CD4-positive, alpha-beta T cell treated with Interleukin-6 at 100 ng/mL for 8 hours (primary cell): ENCODE measurements around the gene CCNDBP1.
"Not testable (repeated sequence)": the region's sequence is repeated elsewhere in the genome, so short reads cannot be mapped to it uniquely, and the experiment has no call there.

Source experiments
- DNase-seq: peaks from one replicate; pipeline ENCODE4 v3.0.0-alpha.2; 2020; ENCODE audit warnings: mixed read lengths, low spot score

The CCNDBP1 gene, protein sequence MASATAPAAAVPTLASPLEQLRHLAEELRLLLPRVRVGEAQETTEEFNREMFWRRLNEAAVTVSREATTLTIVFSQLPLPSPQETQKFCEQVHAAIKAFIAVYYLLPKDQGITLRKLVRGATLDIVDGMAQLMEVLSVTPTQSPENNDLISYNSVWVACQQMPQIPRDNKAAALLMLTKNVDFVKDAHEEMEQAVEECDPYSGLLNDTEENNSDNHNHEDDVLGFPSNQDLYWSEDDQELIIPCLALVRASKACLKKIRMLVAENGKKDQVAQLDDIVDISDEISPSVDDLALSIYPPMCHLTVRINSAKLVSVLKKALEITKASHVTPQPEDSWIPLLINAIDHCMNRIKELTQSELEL

GRCh38 chr15:43185157-43186002 is at the start of gene CCNDBP1:
CCNDBP1 (plus strand) TSS chr15:43185403; CDS start chr15:43185499, 96 bp downstream.
- peak; percentile 91 for DNase-seq

DNA sequence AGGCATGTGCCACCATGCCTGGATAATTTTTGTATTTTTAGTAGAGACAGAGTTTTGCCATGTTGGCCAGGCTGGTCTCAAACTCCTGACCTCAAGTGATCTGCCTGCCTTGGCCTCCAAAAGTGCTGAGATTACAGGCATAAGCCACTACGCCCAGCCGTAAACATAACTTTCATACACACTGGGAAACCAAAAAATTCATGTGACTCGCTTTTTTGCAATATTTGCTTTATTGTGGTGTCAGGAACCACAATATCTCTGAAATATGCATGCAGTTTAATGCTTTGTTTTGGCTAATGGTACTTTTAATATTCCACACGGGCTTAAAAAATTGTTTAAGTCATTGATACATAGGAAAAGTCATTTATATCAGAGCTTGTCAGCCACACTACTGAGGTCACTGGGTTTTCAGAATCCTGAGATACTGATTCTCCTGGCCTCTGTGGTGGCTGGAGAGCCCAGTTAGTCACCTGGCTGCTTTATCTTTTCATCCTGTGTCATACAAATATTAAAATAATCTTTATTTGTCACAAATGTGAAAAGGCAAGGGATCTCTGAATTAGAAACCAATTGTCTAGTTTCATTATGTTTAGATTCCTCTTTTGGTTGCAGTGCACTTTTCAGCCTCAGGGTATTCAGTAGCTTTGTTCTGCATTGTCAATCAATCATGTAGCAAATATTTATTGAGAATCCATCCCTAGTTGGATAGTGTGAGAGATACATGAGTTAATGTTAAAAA is 41.8 kb upstream of the CCNDBP1 start:
- no peak for DNase-seq

- DNase-seq: no peak
Observed at GRCh38 chr15:43144512-43144911, 40.7 kb upstream of the CCNDBP1 start.

DNA sequence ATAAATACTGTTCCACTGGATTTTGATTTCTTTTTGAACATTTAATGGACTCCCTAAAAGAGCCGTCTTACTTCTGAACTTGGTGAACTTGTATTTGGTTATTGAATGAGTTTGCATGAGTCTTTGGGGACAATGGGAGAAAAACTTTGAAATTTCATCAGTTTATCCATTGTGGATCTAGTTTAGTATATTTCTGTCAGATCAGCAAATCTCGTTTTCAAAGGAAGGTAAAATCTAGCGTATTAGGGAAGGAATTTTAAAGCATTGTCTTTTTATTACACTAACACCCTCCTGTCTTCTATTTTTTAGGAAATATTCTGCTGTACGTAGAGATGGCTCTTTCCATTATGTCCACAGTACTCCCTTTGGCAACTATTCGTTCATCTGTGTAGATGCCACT is 39.0 kb upstream of the CCNDBP1 start:
- no peak for DNase-seq

GRCh38 chr15:43150191-43150929 is 34.8 kb upstream of the CCNDBP1 start:
- no peak for DNase-seq

- peak; percentile 29 for DNase-seq
Observed at GRCh38 chr15:43151688-43152087, 33.5 kb upstream of the CCNDBP1 start.

GRCh38 chr15:43153269-43153668 is 31.9 kb upstream of the CCNDBP1 start:
- DNase-seq: no peak

GRCh38 chr15:43165801-43166325 is 19.3 kb upstream of the CCNDBP1 start:
- DNase-seq: no peak

DNA sequence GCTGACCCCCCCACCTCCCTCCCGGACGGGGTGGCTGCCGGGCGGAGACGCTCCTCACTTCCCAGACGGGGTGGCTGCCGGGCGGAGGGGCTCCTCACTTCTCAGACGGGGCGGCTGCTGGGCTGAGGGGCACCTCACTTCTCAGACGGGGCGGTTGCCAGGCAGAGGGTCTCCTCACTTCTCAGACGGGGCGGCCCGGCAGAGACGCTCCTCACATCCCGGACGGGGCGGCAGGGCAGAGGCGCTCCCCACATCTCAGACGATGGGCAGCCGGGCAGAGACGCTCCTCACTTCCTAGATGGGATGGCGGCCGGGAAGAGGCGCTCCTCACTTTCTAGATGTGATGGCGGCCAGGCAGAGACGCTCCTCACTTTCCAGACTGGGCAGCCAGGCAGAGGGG is 17.9 kb upstream of the CCNDBP1 start:
- not testable (repeated sequence) for DNase-seq

DNA sequence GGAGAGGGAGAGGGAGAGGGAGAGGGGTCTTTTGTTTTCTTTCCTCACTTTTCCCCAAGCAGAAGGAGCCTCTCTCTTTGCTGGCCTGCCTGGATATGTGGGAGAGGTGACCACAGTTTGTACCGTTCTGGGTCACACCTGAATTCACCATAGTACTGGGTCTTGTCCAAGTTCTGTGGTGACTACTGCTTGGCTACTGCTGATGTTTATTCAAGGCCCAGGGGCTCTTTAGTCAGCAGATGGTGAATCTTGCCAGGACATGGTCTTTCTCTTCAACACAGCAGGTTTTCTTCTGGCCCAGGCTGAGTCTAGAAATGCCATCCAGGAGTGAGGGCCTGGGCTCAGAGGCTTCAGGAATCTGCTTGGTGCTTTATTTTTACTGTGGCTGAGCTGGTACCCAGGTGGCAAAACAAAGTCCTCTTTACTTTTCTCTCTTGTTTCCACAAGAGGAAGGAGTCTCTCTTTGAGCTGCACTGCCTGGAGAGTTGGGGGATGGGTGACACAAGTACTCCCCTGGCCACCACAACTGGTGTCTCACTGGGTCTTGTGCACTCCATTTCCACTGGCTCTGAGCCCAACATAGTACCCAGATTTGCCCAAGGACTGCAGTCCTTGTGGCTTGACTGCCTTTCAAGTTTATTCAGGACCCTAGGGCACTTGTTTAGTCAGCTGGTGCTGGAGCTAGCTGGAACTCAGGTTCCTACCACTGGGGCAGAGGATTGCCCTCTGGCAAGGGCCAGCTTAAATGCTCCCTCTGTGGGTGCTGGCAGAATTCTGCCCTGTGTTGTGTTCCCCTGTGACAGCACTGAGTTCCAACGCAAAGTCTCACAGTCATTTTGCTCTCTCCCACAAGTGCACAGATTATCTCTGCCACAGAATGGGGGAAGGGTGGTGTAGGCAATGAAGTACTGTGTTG is 16.8 kb upstream of the CCNDBP1 start:
- no peak for DNase-seq

- DNase-seq: no peak
Observed at GRCh38 chr15:43169888-43170287, 15.3 kb upstream of the CCNDBP1 start.

- not testable (repeated sequence) for DNase-seq
Observed at GRCh38 chr15:43175656-43176309, 9.4 kb upstream of the CCNDBP1 start.

GRCh38 chr15:43177147-43177546 is 8.1 kb upstream of the CCNDBP1 start:
- DNase-seq: not testable (repeated sequence)

DNA sequence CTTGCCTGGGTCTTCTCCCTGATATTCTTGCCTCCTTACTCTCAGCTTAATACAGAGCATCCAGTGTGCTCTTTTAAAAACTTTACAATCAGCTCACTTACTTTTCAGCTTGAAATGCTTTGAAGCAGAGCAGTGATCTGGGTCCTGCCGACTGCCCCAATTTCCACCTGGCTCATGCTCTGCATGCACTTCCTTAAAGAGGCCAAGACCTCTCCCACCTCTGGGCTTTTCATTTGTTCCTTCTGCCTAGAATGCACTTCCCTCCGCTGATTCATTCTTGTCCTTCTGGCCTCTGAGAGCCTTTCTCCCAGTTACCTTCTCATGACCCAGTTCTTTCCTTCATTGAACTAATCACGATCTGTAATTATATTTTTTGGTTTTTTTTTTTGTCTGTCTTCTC is 1.9 kb upstream of the CCNDBP1 start:
- no peak for DNase-seq

DNA sequence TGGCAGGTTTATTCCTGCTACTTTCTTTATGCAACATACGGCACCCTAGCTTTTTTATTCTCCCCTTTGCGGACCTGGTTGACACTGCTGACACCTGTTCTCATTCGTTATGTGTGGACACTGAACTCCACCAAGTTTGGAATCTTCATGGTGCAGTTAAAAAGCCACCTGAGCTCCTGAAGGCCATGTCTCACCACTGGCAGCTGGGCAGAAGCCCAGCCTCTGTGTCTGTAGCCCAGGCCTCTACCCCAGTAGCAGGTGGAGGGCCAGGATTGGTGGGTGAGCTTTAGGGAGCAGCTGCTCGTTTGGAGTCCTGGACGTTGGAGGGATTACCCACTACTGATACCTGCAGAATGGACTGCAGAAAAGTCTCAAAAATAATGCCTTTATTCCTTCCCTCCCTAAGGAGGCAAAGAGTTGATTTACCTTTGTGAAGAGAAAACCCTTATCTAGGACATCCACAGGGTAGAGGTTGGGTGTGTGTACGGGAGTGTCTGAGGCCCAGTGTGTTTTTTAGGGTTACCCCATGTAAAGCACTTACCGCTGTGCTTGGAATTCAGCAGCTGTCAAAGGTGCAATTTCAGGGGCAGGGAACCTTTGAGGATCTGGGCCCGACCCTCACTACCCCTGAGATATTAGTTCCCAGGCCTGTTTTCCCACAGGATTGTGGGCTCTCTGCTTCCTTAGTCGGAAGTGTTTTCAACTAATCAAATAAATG is 637 bp upstream of the CCNDBP1 start:
- DNase-seq: no peak

GRCh38 chr15:43186003-43186353 is 775 bp downstream of the CCNDBP1 start:
- DNase-seq: no peak

DNA sequence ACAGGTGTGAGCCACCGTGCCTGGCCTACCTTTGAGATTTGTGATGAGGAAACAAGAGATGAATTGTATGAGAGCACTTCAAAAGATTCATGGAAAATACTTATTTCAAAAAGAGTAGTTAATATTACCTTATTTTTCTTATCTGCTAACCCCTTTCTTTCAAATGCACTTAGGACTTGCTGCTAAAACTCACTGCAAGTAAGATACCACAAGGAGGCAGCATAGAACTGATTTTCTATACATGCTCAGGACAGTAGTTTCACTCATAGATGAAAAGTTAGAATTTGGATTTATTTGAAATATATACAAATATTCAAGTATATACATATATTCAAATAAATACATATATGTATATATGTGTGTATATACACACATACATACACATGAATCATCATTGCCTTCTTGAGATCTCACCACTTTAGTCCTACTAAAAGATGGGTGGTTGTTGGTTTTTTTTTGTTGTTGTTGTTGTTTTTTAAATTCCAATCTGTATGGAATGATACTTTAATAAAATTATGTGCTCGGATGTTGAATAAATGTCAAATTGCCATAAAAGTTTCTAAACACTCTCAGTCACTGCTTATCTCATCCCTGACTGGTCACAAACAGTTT is 2.4 kb downstream of the CCNDBP1 start:
- peak; percentile 42 for DNase-seq

DNA sequence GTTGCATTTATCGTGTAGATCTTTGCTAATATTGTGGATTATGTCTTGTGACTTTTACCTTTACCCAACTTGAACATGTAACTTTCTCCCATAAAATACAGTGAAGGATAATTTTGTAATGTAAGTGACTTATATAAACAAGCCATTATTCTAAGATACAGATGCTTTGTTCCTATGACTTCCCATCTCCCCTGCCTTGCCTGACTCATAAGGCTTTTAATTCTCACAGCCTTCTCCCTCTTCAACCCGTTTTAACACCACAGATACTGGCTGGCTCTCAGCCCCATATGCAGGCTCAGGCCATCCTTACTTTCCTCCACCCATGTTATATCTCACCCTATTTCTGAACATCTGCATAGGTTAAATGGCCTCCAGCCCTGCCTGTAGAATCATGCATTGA is 4.1 kb downstream of the CCNDBP1 start:
- DNase-seq: no peak

DNA sequence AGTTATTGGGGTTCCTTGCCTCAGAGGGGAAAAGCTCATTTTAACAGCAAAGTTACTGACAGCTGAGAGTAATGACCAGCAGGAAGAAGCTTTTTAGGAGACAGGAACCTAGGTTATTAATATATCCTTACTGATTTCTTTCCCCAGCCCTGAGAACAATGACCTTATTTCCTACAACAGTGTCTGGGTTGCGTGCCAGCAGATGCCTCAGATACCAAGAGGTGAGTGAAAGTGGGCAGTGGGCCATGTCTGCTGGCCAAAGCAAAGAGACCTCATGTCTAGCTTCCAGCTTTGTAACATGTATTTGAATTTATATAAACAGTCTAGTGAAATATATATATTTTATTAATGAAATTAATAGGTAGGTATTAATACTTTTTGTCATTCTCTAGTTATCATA is 5.0 kb downstream of the CCNDBP1 start:
- no peak for DNase-seq
